Lower lobe of right lung (tissue), 2 donors: ENCODE results near the gene TMEM212. TPM values are rescaled to one million over a fixed set of nuclear protein-coding genes. Genes with fewer than 3 reads are reported as not detected.

ENCODE experiments used
- ATAC-seq, 2 donors: fragments of 200-7000 bp; cut with Tn5 transposase; one replicate each; pipeline ENCODE4 v1.9.1; 2020 to 2022; ENCODE audit warnings: mild to moderate bottlenecking in 2 of 2, moderate library complexity in 2 of 2
- DNase-seq: peaks from one replicate; pipeline ENCODE4 v3.0.0-alpha.2; 2020
- H3K27ac ChIP-seq: fragments of 200-600 bp; one replicate; pipeline ENCODE4 v1.8.0; 2022
- H3K27me3 ChIP-seq: fragments of 200-600 bp; one replicate; pipeline ENCODE4 v1.8.0; 2022; ENCODE audit warnings: low read depth
- H3K36me3 ChIP-seq: fragments of 200-600 bp; one replicate; pipeline ENCODE4 v1.8.0; 2022; ENCODE audit warnings: mild to moderate bottlenecking
- H3K4me1 ChIP-seq: fragments of 200-600 bp; one replicate; pipeline ENCODE4 v1.8.0; 2022
- H3K4me3 ChIP-seq: fragments of 200-600 bp; one replicate; pipeline ENCODE4 v1.8.0; 2022; ENCODE audit warnings: mild to moderate bottlenecking
- H3K9me3 ChIP-seq: fragments of 200-600 bp; one replicate; pipeline ENCODE4 v1.8.0; 2022
- intact Hi-C: fragments of 100-400 bp; cut with DNase I; formaldehyde crosslinking; loops from one replicate; pipeline ENCODE4 v1.11.0; 2022
- total RNA-seq: library from RNA; stranded (reverse); fragmentation: NEBNext Ultra II Directional; extraction: Animal tissue kit (Norgen Biotek cat#: 25700); gene quantifications from one replicate; pipeline ENCODE4 v1.2.1, GENCODE V29; 2021
- TF ChIP-seq, protein P1 (sequence below): fragments of 200-600 bp; IDR thresholded peaks from one replicate; pipeline ENCODE4 v1.8.0; 2022; ENCODE audit warnings: antibody characterized with exemption, mild to moderate bottlenecking
- donor health status: DM: no; HTN: yes; CAD: no; lungs with severe emphysema.

TMEM212 gene
- total RNA-seq, 1 donor from 2014 or later, result 5.2 TPM

DNA sequence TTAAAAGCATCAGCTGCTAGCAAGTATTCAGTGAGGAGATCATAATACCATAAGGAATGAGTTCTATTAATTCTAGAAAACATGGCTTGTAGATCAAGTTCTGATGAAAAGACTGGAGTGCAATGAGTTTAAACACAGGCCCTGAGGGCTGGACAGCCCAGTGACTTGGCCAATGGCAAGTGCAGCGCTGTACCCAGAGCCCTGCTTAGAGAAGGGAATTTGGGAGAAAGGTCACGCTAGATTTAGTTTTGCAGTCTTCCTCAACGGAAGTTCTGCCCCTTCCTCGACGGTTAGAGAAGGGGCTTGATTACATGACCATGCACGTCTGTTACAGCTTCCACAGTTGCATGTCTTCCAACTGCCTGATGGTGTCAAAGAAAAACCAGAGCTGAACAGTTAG, 4.0 kb downstream of the TMEM212 start:
- no peaks in the 10 kb centered on the region for H3K36me3 ChIP-seq
- TF ChIP-seq, protein P1, sequence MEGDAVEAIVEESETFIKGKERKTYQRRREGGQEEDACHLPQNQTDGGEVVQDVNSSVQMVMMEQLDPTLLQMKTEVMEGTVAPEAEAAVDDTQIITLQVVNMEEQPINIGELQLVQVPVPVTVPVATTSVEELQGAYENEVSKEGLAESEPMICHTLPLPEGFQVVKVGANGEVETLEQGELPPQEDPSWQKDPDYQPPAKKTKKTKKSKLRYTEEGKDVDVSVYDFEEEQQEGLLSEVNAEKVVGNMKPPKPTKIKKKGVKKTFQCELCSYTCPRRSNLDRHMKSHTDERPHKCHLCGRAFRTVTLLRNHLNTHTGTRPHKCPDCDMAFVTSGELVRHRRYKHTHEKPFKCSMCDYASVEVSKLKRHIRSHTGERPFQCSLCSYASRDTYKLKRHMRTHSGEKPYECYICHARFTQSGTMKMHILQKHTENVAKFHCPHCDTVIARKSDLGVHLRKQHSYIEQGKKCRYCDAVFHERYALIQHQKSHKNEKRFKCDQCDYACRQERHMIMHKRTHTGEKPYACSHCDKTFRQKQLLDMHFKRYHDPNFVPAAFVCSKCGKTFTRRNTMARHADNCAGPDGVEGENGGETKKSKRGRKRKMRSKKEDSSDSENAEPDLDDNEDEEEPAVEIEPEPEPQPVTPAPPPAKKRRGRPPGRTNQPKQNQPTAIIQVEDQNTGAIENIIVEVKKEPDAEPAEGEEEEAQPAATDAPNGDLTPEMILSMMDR, result no peak
- no peak overlapping the region for H3K27ac ChIP-seq
- no peaks in the 10 kb centered on the region for H3K9me3 ChIP-seq
- DNase-seq, result no peak
- no peak for ATAC-seq
- no peaks in the 10 kb centered on the region for H3K27me3 ChIP-seq
- intact Hi-C loops, result no loop called here
- H3K4me3 ChIP-seq, result no peak overlapping the region
- peaks cover 18% of the 10 kb centered on the region for H3K4me1 ChIP-seq

DNA sequence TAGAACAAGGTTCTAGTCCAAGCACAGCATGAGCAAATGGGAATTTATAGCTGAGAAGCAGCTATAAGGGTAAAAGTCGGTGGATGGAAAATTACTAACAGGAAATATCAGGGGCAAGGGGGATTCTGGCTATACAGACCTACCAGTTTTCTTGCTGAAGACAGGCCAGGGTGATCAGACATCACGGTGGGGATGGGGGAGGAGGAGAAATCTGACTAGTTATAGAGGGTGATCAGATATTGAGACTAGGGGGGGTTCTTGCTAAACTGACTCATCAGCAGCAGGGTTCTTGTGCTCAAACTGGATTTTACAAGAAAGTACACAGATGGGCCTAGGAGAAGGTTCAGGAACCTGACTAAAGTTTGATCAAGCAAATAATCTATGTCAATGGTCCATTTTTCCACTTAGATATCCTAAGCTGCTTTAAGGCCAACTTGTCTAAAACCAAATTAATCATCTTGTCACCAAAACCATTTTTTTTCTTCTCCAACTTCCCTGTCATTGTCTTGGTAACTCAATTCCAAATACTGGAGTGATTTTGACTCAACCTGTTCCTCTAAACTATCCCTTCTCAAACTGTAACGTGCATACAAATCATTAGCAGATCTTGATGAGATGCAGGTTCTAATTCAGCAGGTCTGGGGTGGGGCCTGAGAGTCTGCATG, 4.6 kb downstream of the TMEM212 start:
- Histone ChIP-seq H3K4me3 (no peak overlapping the region), H3K27ac (no peak overlapping the region), H3K36me3 (no peaks in the 10 kb centered on the region), H3K4me1 (peaks cover 12% of the 10 kb centered on the region), H3K9me3 (no peaks in the 10 kb centered on the region), H3K27me3 (no peaks in the 10 kb centered on the region)
- intact Hi-C loops, result no loop called here
- ATAC-seq (no peak), DNase-seq (no peak)
- TF ChIP-seq, protein P1, result no peak

DNA sequence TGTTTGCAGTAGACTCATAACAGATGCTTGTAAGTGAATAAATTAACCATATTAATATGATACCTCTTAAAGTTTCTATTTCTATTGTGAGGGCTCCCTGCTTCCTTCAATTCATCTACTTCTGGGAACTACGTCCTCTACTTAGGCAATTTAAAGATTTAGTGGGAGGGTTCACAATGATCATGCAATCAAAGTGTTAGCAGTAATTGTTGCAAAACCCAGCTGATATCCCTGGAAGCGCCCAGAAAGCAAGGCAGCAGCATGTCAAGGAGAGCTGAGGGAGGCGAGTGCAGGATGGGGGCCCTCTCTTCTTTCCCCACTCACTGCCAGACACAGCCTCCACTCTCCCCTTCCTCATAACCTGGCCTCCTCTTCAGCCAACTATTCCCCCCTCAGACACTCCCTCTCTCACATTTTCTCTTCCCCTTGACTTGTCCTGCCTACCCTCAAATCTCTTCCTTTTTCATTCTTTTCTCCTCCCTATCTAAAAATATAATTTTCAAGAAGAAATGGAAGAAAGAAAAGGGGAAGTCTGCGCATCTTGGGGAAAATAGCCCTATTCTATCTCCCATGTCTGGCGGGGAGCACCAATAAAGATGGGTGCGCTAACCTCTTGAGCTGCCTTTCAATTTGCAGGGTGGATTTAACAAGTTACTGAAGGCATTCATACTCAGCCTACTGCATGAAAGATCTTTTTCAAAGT, 6.6 kb downstream of the TMEM212 start:
- Histone ChIP-seq H3K4me1 (peaks cover 8% of the 10 kb centered on the region), H3K36me3 (no peaks in the 10 kb centered on the region), H3K27me3 (no peaks in the 10 kb centered on the region), H3K9me3 (peaks cover 4% of the 10 kb centered on the region), H3K27ac (no peak overlapping the region), H3K4me3 (no peak overlapping the region)
- DNase-seq, result no peak
- intact Hi-C loops, result no loop called here
- TF ChIP-seq, protein P1, result no peak
- ATAC-seq, result no peak

DNA sequence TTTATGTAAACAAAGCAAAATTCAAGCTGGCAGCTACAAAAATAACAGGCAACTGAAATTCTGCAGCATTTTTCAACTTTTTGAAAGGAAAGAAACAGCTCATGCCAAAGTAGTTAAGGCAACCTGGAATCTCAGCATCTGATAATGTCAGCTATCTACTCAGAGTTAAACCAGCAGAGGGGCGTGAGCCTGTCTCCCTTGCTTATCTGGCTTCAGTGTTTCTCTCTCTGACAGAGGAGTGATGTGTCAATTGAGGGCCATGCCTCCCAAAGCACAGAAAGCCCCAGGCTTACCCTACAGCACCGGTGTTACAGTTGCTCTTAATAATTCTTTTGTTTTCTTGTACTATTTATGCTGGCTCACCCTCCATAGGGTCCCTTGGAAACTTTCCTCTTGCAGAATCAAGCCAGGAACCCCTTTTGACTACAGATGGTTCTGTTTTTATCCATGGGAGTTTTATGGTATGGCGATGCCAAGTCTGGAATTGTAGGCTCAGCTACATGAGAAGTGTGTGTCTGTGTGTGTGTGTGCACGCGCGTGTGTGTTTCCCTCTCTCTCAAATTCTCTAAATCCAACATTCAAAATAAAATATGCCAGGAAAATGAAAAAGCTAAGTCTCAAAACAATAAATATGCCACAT, 7.3 kb downstream of the TMEM212 start:
- no peak overlapping the region for H3K4me3 ChIP-seq
- no peak for ATAC-seq
- TF ChIP-seq, protein P1, result no peak
- no peaks in the 10 kb centered on the region for H3K36me3 ChIP-seq
- H3K4me1 ChIP-seq, result peaks cover 8% of the 10 kb centered on the region
- no peaks in the 10 kb centered on the region for H3K27me3 ChIP-seq
- peaks cover 4% of the 10 kb centered on the region for H3K9me3 ChIP-seq
- H3K27ac ChIP-seq, result no peak overlapping the region
- no peak for DNase-seq
- intact Hi-C loops, result no loop called here

DNA sequence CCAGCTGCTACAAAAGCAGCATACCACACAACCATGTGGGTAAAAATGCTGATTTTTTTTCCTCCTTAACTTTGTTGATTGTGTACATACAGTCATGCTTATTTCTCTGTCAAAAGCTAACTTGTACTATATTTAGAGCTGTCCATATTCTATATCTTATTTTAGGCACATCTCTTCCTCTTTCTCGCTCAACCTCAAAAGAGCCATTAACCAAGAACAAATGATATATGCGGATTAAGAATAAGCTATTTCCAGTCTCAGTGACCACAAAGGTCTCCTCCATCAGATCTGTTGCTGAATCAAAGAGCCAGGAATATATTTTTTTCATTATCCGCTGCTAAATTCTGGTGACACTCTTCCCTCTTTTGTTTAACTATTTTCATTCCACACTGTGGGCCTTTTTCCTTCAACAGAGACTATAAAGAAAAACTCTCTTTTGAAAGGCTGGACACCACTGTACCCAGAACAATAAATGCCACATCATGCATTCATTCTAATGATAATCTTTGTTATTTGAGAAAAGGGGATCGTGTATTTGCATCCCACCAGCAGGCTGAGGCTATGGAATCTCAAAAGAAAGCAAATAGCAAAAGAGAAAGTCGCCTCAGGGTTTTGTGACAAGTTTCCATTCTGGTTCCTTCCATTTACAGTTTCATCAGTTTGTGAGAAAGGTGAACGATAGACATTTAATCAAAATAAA, 8.0 kb downstream of the TMEM212 start:
- ATAC-seq, result no peak
- Histone ChIP-seq H3K4me3 (no peak overlapping the region), H3K4me1 (peaks cover 8% of the 10 kb centered on the region), H3K27ac (no peak overlapping the region), H3K9me3 (peaks cover 4% of the 10 kb centered on the region), H3K27me3 (no peaks in the 10 kb centered on the region), H3K36me3 (no peaks in the 10 kb centered on the region)
- TF ChIP-seq, protein P1, result no peak
- DNase-seq, result no peak
- intact Hi-C loops, result no loop called here
